ENCODE data around the gene SLC2A8. TPM values are rescaled to one million over a fixed set of nuclear protein-coding genes. Genes with fewer than 3 reads are reported as not detected.

SLC2A8 gene
- total RNA-seq, 1 donor from 2014 or later, result 13.6 TPM

GRCh38 chr9:127415657-127416056 lies 18.7 kb downstream of the SLC2A8 start:
- no peaks in the 10 kb centered on the region for H3K27me3 ChIP-seq (ENCODE audit: control insufficient read depth in 3 of 3, insufficient read depth in 3 of 3, low read length in 3 of 3)
- H3K9ac ChIP-seq (ENCODE audit: low read depth in 1 of 3, low read length in 3 of 3), result no peak overlapping the region
- no peaks in the 10 kb centered on the region for H3K36me3 ChIP-seq (ENCODE audit: control insufficient read depth in 3 of 3, insufficient read depth in 3 of 3, low read length in 3 of 3)
- H3K27ac ChIP-seq (ENCODE audit: low read depth, low read length), result no peak overlapping the region
- peaks cover 9 to 14% (median 13%) of the 10 kb centered on the region in 3 donors for H3K4me1 ChIP-seq (ENCODE audit: control insufficient read depth in 3 of 3, insufficient read depth in 3 of 3, low read length in 3 of 3)
- H3K9me3 ChIP-seq (ENCODE audit: control insufficient read depth in 3 of 3, low read length in 3 of 3), result no peaks in the 10 kb centered on the region
- H3K4me3 ChIP-seq (ENCODE audit: low read length in 3 of 3), result no peak overlapping the region

GRCh38 chr9:127417131-127418036 lies 20.4 kb downstream of the SLC2A8 start:
- peak overlapping the region in 1 of 3 donors; percentile 51 for H3K9ac ChIP-seq (ENCODE audit: low read depth in 1 of 3, low read length in 3 of 3)
- no peaks in the 10 kb centered on the region for H3K27me3 ChIP-seq (ENCODE audit: control insufficient read depth in 3 of 3, insufficient read depth in 3 of 3, low read length in 3 of 3)
- H3K9me3 ChIP-seq (ENCODE audit: control insufficient read depth in 3 of 3, low read length in 3 of 3), result no peaks in the 10 kb centered on the region
- peaks cover 13 to 24% (median 14%) of the 10 kb centered on the region in 3 donors for H3K4me1 ChIP-seq (ENCODE audit: control insufficient read depth in 3 of 3, insufficient read depth in 3 of 3, low read length in 3 of 3)
- no peak overlapping the region for H3K27ac ChIP-seq (ENCODE audit: low read depth, low read length)
- no peak overlapping the region for H3K4me3 ChIP-seq (ENCODE audit: low read length in 3 of 3)
- no peaks in the 10 kb centered on the region for H3K36me3 ChIP-seq (ENCODE audit: control insufficient read depth in 3 of 3, insufficient read depth in 3 of 3, low read length in 3 of 3)

GRCh38 chr9:127418037-127418471 lies 21.1 kb downstream of the SLC2A8 start:
- no peak overlapping the region for H3K27ac ChIP-seq (ENCODE audit: low read depth, low read length)
- no peaks in the 10 kb centered on the region for H3K36me3 ChIP-seq (ENCODE audit: control insufficient read depth in 3 of 3, insufficient read depth in 3 of 3, low read length in 3 of 3)
- H3K9me3 ChIP-seq (ENCODE audit: control insufficient read depth in 3 of 3, low read length in 3 of 3), result no peaks in the 10 kb centered on the region
- H3K9ac ChIP-seq (ENCODE audit: low read depth in 1 of 3, low read length in 3 of 3), result peak overlapping the region in 1 of 3 donors; percentile 51
- peaks cover 13 to 31% (median 20%) of the 10 kb centered on the region in 3 donors for H3K4me1 ChIP-seq (ENCODE audit: control insufficient read depth in 3 of 3, insufficient read depth in 3 of 3, low read length in 3 of 3)
- H3K27me3 ChIP-seq (ENCODE audit: control insufficient read depth in 3 of 3, insufficient read depth in 3 of 3, low read length in 3 of 3), result no peaks in the 10 kb centered on the region
- H3K4me3 ChIP-seq (ENCODE audit: low read length in 3 of 3), result no peak overlapping the region

GRCh38 chr9:127419348-127419747 lies 22.4 kb downstream of the SLC2A8 start:
- Histone ChIP-seq H3K9me3 (ENCODE audit: control insufficient read depth in 3 of 3, low read length in 3 of 3) (no peaks in the 10 kb centered on the region), H3K27me3 (ENCODE audit: control insufficient read depth in 3 of 3, insufficient read depth in 3 of 3, low read length in 3 of 3) (no peaks in the 10 kb centered on the region), H3K36me3 (ENCODE audit: control insufficient read depth in 3 of 3, insufficient read depth in 3 of 3, low read length in 3 of 3) (no peaks in the 10 kb centered on the region), H3K27ac (ENCODE audit: low read depth, low read length) (no peak overlapping the region), H3K4me3 (ENCODE audit: low read length in 3 of 3) (peak overlapping the region in 1 of 3 donors; percentile 97), H3K4me1 (ENCODE audit: control insufficient read depth in 3 of 3, insufficient read depth in 3 of 3, low read length in 3 of 3) (peaks cover 13 to 39% (median 23%) of the 10 kb centered on the region in 3 donors), H3K9ac (ENCODE audit: low read depth in 1 of 3, low read length in 3 of 3) (peak overlapping the region in 1 of 3 donors; percentile 95)

GRCh38 chr9:127421057-127421456 lies 24.1 kb downstream of the SLC2A8 start:
- Histone ChIP-seq H3K36me3 (ENCODE audit: control insufficient read depth in 3 of 3, insufficient read depth in 3 of 3, low read length in 3 of 3) (no peaks in the 10 kb centered on the region), H3K4me1 (ENCODE audit: control insufficient read depth in 3 of 3, insufficient read depth in 3 of 3, low read length in 3 of 3) (peaks cover 26 to 54% (median 32%) of the 10 kb centered on the region in 3 donors), H3K9ac (ENCODE audit: low read depth in 1 of 3, low read length in 3 of 3) (peak overlapping the region in 1 of 3 donors; percentile 25), H3K9me3 (ENCODE audit: control insufficient read depth in 3 of 3, low read length in 3 of 3) (no peaks in the 10 kb centered on the region), H3K27ac (ENCODE audit: low read depth, low read length) (no peak overlapping the region), H3K27me3 (ENCODE audit: control insufficient read depth in 3 of 3, insufficient read depth in 3 of 3, low read length in 3 of 3) (no peaks in the 10 kb centered on the region), H3K4me3 (ENCODE audit: low read length in 3 of 3) (no peak overlapping the region)

GRCh38 chr9:127422133-127422782 lies 25.3 kb downstream of the SLC2A8 start:
- Histone ChIP-seq H3K9ac (ENCODE audit: low read depth in 1 of 3, low read length in 3 of 3) (peak overlapping the region in 2 of 3 donors; percentile 97 to 99), H3K4me3 (ENCODE audit: low read length in 3 of 3) (peak overlapping the region in 2 of 3 donors; percentile 93 to 98), H3K9me3 (ENCODE audit: control insufficient read depth in 3 of 3, low read length in 3 of 3) (no peaks in the 10 kb centered on the region), H3K27me3 (ENCODE audit: control insufficient read depth in 3 of 3, insufficient read depth in 3 of 3, low read length in 3 of 3) (no peaks in the 10 kb centered on the region), H3K27ac (ENCODE audit: low read depth, low read length) (no peak overlapping the region), H3K4me1 (ENCODE audit: control insufficient read depth in 3 of 3, insufficient read depth in 3 of 3, low read length in 3 of 3) (peaks cover 32 to 54% (median 36%) of the 10 kb centered on the region in 3 donors), H3K36me3 (ENCODE audit: control insufficient read depth in 3 of 3, insufficient read depth in 3 of 3, low read length in 3 of 3) (no peaks in the 10 kb centered on the region)

- Histone ChIP-seq H3K36me3 (ENCODE audit: control insufficient read depth in 3 of 3, insufficient read depth in 3 of 3, low read length in 3 of 3) (no peaks in the 10 kb centered on the region), H3K4me3 (ENCODE audit: low read length in 3 of 3) (peak overlapping the region in 2 of 3 donors; percentile 93 to 98), H3K27me3 (ENCODE audit: control insufficient read depth in 3 of 3, insufficient read depth in 3 of 3, low read length in 3 of 3) (no peaks in the 10 kb centered on the region), H3K4me1 (ENCODE audit: control insufficient read depth in 3 of 3, insufficient read depth in 3 of 3, low read length in 3 of 3) (peaks cover 29 to 51% (median 35%) of the 10 kb centered on the region in 3 donors), H3K27ac (ENCODE audit: low read depth, low read length) (peak overlapping the region; percentile 93), H3K9ac (ENCODE audit: low read depth in 1 of 3, low read length in 3 of 3) (peak overlapping the region in 2 of 3 donors; percentile 97 to 99), H3K9me3 (ENCODE audit: control insufficient read depth in 3 of 3, low read length in 3 of 3) (no peaks in the 10 kb centered on the region)
These were observed 25.8 kb downstream of the SLC2A8 start for GRCh38 chr9:127422787-127423186.

GRCh38 chr9:127423476-127423933 lies 26.5 kb downstream of the SLC2A8 start:
- Histone ChIP-seq H3K4me1 (ENCODE audit: control insufficient read depth in 3 of 3, insufficient read depth in 3 of 3, low read length in 3 of 3) (peaks cover 28 to 46% (median 28%) of the 10 kb centered on the region in 3 donors), H3K36me3 (ENCODE audit: control insufficient read depth in 3 of 3, insufficient read depth in 3 of 3, low read length in 3 of 3) (peaks cover 0 to 2% (median under 1%) of the 10 kb centered on the region in 3 donors), H3K27ac (ENCODE audit: low read depth, low read length) (peak overlapping the region; percentile 93), H3K9me3 (ENCODE audit: control insufficient read depth in 3 of 3, low read length in 3 of 3) (no peaks in the 10 kb centered on the region), H3K27me3 (ENCODE audit: control insufficient read depth in 3 of 3, insufficient read depth in 3 of 3, low read length in 3 of 3) (no peaks in the 10 kb centered on the region), H3K9ac (ENCODE audit: low read depth in 1 of 3, low read length in 3 of 3) (peak overlapping the region; percentile 96 to 99 (median 97)), H3K4me3 (ENCODE audit: low read length in 3 of 3) (peak overlapping the region; percentile 93 to 98 (median 96))

- peaks cover 5 to 7% (median 7%) of the 10 kb centered on the region in 3 donors for H3K36me3 ChIP-seq (ENCODE audit: control insufficient read depth in 3 of 3, insufficient read depth in 3 of 3, low read length in 3 of 3)
- peak within 1 kb of the TSS; percentile 96 to 99 (median 97) for H3K9ac ChIP-seq (ENCODE audit: low read depth in 1 of 3, low read length in 3 of 3)
- no peaks in the 10 kb centered on the region for H3K9me3 ChIP-seq (ENCODE audit: control insufficient read depth in 3 of 3, low read length in 3 of 3)
- H3K27me3 ChIP-seq (ENCODE audit: control insufficient read depth in 3 of 3, insufficient read depth in 3 of 3, low read length in 3 of 3), result no peaks in the 10 kb centered on the region
- H3K4me1 ChIP-seq (ENCODE audit: control insufficient read depth in 3 of 3, insufficient read depth in 3 of 3, low read length in 3 of 3), result peaks cover 22 to 46% (median 28%) of the 10 kb centered on the region in 3 donors
- peak within 1 kb of the TSS; percentile 93 for H3K27ac ChIP-seq (ENCODE audit: low read depth, low read length)
- peak within 1 kb of the TSS; percentile 93 to 98 (median 96) for H3K4me3 ChIP-seq (ENCODE audit: low read length in 3 of 3)
These were observed 27.1 kb downstream of the SLC2A8 start, which contains the start of gene ZNF79 for GRCh38 chr9:127423934-127424675. ZNF79 (plus strand) TSS chr9:127424382; CDS start chr9:127424788, 406 bp downstream.
